Rectal smooth muscle tissue (tissue), 1 donor: ENCODE results near the gene MOB2.

ENCODE experiments used
- H3K27ac ChIP-seq: one replicate; pipeline ENCODE4 v1.7.0; 2013; ENCODE audit warnings: low read depth, low read length, inconsistent platforms
- H3K27me3 ChIP-seq: one replicate; pipeline ENCODE4 v1.7.0; 2013; ENCODE audit warnings: low read length; ENCODE audit not compliant: control insufficient read depth, insufficient read depth
- H3K36me3 ChIP-seq: one replicate; pipeline ENCODE4 v1.7.0; 2013; ENCODE audit warnings: low read length; ENCODE audit not compliant: control insufficient read depth, insufficient read depth
- H3K4me1 ChIP-seq: one replicate; pipeline ENCODE4 v1.7.0; 2013; ENCODE audit warnings: low read length; ENCODE audit not compliant: control insufficient read depth, insufficient read depth
- H3K4me3 ChIP-seq: one replicate; pipeline ENCODE4 v1.7.0; 2013; ENCODE audit warnings: low read length
- H3K9ac ChIP-seq: one replicate; pipeline ENCODE4 v1.7.0; 2013; ENCODE audit warnings: low read length

MOB2 gene

GRCh38 chr11:1507381-1508140, 21.0 kb upstream of the MOB2 start:
- Histone ChIP-seq H3K27ac (peak overlapping the region; percentile 18), H3K27me3 (no peaks in the 10 kb centered on the region), H3K9ac (no peak overlapping the region), H3K36me3 (no peaks in the 10 kb centered on the region), H3K4me1 (peaks cover 23% of the 10 kb centered on the region), H3K4me3 (no peak overlapping the region)

GRCh38 chr11:1506981-1507380, 20.4 kb upstream of the MOB2 start:
- Histone ChIP-seq H3K9ac (no peak overlapping the region), H3K27ac (no peak overlapping the region), H3K36me3 (no peaks in the 10 kb centered on the region), H3K27me3 (no peaks in the 10 kb centered on the region), H3K4me3 (no peak overlapping the region), H3K4me1 (peaks cover 27% of the 10 kb centered on the region)

- Histone ChIP-seq H3K27ac (no peak overlapping the region), H3K9ac (no peak overlapping the region), H3K36me3 (no peaks in the 10 kb centered on the region), H3K4me3 (no peak overlapping the region), H3K4me1 (peaks cover 27% of the 10 kb centered on the region), H3K27me3 (no peaks in the 10 kb centered on the region)
Observed at GRCh38 chr11:1505480-1505879, 18.9 kb upstream of the MOB2 start.

- no peak overlapping the region for H3K4me3 ChIP-seq
- H3K27me3 ChIP-seq, result no peaks in the 10 kb centered on the region
- H3K4me1 ChIP-seq, result peaks cover 27% of the 10 kb centered on the region
- no peak overlapping the region for H3K27ac ChIP-seq
- no peak overlapping the region for H3K9ac ChIP-seq
- no peaks in the 10 kb centered on the region for H3K36me3 ChIP-seq
Observed at GRCh38 chr11:1504581-1505290, 18.2 kb upstream of the MOB2 start.

- no peak overlapping the region for H3K4me3 ChIP-seq
- no peaks in the 10 kb centered on the region for H3K27me3 ChIP-seq
- no peak overlapping the region for H3K27ac ChIP-seq
- H3K36me3 ChIP-seq, result peaks cover 3% of the 10 kb centered on the region
- H3K4me1 ChIP-seq, result peaks cover 24% of the 10 kb centered on the region
- no peak overlapping the region for H3K9ac ChIP-seq
Observed at GRCh38 chr11:1504138-1504537, 17.6 kb upstream of the MOB2 start.

- H3K9ac ChIP-seq, result no peak overlapping the region
- no peaks in the 10 kb centered on the region for H3K27me3 ChIP-seq
- no peak overlapping the region for H3K27ac ChIP-seq
- H3K36me3 ChIP-seq, result peaks cover 3% of the 10 kb centered on the region
- H3K4me3 ChIP-seq, result no peak overlapping the region
- H3K4me1 ChIP-seq, result peaks cover 22% of the 10 kb centered on the region
Observed at GRCh38 chr11:1503708-1504104, 17.1 kb upstream of the MOB2 start.

GRCh38 chr11:1502954-1503707, 16.6 kb upstream of the MOB2 start:
- H3K27me3 ChIP-seq, result no peaks in the 10 kb centered on the region
- peak overlapping the region; percentile 24 for H3K27ac ChIP-seq
- peaks cover 3% of the 10 kb centered on the region for H3K36me3 ChIP-seq
- H3K4me1 ChIP-seq, result peaks cover 22% of the 10 kb centered on the region
- H3K9ac ChIP-seq, result no peak overlapping the region
- no peak overlapping the region for H3K4me3 ChIP-seq

GRCh38 chr11:1502168-1502953, 15.8 kb upstream of the MOB2 start:
- Histone ChIP-seq H3K27me3 (no peaks in the 10 kb centered on the region), H3K27ac (peak overlapping the region; percentile 10), H3K4me3 (no peak overlapping the region), H3K9ac (no peak overlapping the region), H3K4me1 (peaks cover 19% of the 10 kb centered on the region), H3K36me3 (peaks cover 3% of the 10 kb centered on the region)

- H3K4me1 ChIP-seq, result peaks cover 11% of the 10 kb centered on the region
- no peak overlapping the region for H3K4me3 ChIP-seq
- H3K9ac ChIP-seq, result no peak overlapping the region
- H3K27me3 ChIP-seq, result no peaks in the 10 kb centered on the region
- peaks cover 3% of the 10 kb centered on the region for H3K36me3 ChIP-seq
- H3K27ac ChIP-seq, result peak overlapping the region; percentile 10
Observed at GRCh38 chr11:1501421-1502167, 15.0 kb upstream of the MOB2 start.

- Histone ChIP-seq H3K36me3 (peaks cover 3% of the 10 kb centered on the region), H3K27me3 (no peaks in the 10 kb centered on the region), H3K4me1 (peaks cover 11% of the 10 kb centered on the region), H3K4me3 (no peak overlapping the region), H3K9ac (no peak overlapping the region), H3K27ac (no peak overlapping the region)
Observed at GRCh38 chr11:1500466-1501420, 14.2 kb upstream of the MOB2 start.

GRCh38 chr11:1499899-1500298, 13.3 kb upstream of the MOB2 start:
- Histone ChIP-seq H3K4me3 (no peak overlapping the region), H3K36me3 (peaks cover 3% of the 10 kb centered on the region), H3K27ac (no peak overlapping the region), H3K27me3 (no peaks in the 10 kb centered on the region), H3K4me1 (peaks cover 11% of the 10 kb centered on the region), H3K9ac (no peak overlapping the region)
